HG03439 (cell line): ENCODE measurements around the gene VANGL2.

Experiments used
- ATAC-seq: cut with Tn5 transposase; IDR thresholded peaks from one replicate; pipeline ENCODE4 v1.9.1; 2021; ENCODE audit warnings: mild to moderate bottlenecking, moderate library complexity; ENCODE audit not compliant: unreplicated experiment

VANGL2 gene

GRCh38 chr1:160454371-160455152 is 54.2 kb downstream of the VANGL2 start:
- ATAC-seq = no peak

GRCh38 chr1:160455153-160455517 is 54.8 kb downstream of the VANGL2 start:
- no peak for ATAC-seq

GRCh38 chr1:160459056-160459455 is 58.7 kb downstream of the VANGL2 start:
- no peak for ATAC-seq

GRCh38 chr1:160459687-160460086 is 59.3 kb downstream of the VANGL2 start:
- ATAC-seq = no peak

DNA sequence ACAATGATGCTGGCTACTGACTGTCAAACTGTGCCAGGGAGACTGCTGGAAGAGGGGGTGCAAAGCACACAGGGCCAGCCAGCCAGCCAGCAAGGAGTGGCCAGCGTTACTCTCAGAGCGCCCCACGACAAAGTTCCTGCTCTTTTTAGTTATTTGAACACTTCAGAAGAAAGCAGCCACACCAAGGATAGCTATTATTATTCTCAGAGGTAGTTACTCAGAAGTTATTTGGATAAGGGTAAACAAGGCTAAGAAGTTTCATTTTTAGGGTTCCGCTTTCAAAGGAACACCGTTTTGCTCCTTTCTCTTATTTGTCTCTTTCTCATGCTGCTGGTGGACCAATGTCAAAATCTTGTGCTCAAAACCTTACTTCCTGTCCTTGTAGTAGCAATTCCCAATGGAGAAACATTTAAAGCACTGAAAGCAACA is 59.9 kb downstream of the VANGL2 start:
- ATAC-seq = no peak

- ATAC-seq = no peak
Observed at GRCh38 chr1:160460683-160461287, 60.4 kb downstream of the VANGL2 start.

DNA sequence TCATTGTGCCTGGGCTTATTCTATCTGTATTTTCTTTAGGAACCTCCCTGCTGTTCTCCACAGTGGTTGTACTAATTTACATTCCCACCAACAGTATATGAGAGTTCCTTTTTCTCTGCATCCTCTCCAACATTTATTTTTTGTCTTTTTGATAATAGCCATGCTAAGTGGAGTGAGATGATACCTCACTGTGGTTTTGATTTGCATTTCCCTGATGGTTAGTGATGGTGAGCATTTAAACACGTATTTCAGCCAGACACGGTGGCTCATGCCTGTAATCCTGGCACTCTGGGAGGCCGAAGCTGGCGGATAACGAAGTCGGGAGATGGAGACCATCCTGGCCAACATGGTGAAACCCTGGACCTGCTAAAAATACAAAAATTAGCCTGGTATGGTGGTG is 64.8 kb downstream of the VANGL2 start:
- no peak for ATAC-seq

DNA sequence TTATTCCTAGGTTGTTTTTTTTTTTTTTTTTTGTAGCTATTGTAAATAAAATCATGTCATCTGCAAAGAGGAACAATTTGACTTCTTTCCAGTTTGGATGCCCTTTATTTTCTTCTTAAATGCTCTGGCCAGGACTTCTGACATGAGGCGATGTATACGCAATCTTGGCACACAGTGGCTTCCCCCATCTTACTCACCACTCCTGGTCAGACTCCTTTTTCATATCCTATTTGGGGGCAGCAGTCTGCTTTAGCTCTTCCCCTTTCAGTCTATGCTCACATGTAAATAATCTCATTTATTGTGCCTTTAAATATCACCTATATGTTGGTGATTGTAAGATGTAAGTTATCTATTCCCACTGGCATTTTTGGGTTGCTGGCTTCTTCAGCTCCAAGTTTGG is 66.6 kb downstream of the VANGL2 start:
- no peak for ATAC-seq

- ATAC-seq = no peak
Observed at GRCh38 chr1:160467576-160467975, 67.2 kb downstream of the VANGL2 start.

- ATAC-seq = no peak
Observed at GRCh38 chr1:160471253-160471652, 70.9 kb downstream of the VANGL2 start.

- no peak for ATAC-seq
Observed at GRCh38 chr1:160472112-160472511, 71.7 kb downstream of the VANGL2 start.

DNA sequence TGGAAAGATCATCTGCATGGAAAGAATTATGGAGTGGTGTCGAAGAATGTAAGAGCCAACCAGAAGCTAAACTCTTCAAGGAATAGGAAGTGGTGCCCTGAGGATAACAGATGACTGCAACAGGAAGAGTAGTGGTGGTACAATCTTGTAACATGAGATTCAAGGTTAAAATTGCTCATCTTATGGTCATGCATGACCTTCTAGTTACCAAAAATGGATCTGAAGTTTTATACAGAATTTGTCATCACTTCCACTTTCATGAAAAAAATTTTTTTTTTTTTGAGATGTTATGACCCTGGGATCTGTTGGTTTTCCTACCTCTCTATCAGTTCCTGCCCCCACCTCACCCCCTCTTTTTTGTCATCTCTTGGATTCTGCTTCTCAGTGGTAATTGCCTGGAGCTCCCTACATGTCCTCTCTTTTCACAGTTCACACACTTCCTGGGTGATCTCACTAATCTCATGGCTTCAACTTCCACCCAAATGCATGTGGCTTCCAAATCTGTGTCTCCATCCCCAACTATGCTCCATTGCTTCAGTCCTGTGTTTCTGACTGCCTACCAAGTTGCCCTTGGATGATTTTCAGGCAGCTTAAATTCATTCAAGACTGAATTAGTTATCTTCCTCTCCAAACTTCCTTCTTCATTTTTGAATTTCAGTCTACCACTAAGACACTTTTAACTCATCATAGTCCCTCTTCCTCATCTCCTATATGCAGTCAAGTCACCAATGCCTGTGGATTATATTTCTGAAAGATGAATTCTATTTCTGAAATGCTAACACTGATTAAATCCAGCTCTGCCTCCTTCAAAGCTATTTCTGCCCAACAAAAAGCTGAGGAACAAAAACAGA is 74.3 kb downstream of the VANGL2 start:
- ATAC-seq = no peak
